ENCODE measurements around the gene WWOX.

GRCh38 chr16:79213214-79213613, 1113.8 kb downstream of the WWOX start:
- TF ChIP-seq POLR2A (IDR thresholded peaks at IDR 0.05; ENCODE audit: control extremely low read depth in 1 of 2, low read depth in 2 of 2, low read length in 2 of 2) (no peak), CTCF (IDR thresholded peaks at IDR 0.05; ENCODE audit: control extremely low read depth in 1 of 3, insufficient read depth in 1 of 3, low read depth in 1 of 3, low read length in 3 of 3) (peak in 1 of 3 experiments; percentile 11; a peak in 1 of 4 replicates), SP1 (IDR thresholded peaks at IDR 0.05; ENCODE audit: low read depth, low read length) (no peak), TEAD4 (IDR thresholded peaks at IDR 0.05; ENCODE audit: low read depth, low read length) (no peak)

All from H1 (cell line).